ENCODE data around the gene ODAPH. TPM values are rescaled to one million over a fixed set of nuclear protein-coding genes. Genes with fewer than 3 reads are reported as not detected.

ODAPH gene
- total and polyA plus RNA-seq, 2 of the 4 experiments (the other 2 are of a cell fraction), result not detected

DNA sequence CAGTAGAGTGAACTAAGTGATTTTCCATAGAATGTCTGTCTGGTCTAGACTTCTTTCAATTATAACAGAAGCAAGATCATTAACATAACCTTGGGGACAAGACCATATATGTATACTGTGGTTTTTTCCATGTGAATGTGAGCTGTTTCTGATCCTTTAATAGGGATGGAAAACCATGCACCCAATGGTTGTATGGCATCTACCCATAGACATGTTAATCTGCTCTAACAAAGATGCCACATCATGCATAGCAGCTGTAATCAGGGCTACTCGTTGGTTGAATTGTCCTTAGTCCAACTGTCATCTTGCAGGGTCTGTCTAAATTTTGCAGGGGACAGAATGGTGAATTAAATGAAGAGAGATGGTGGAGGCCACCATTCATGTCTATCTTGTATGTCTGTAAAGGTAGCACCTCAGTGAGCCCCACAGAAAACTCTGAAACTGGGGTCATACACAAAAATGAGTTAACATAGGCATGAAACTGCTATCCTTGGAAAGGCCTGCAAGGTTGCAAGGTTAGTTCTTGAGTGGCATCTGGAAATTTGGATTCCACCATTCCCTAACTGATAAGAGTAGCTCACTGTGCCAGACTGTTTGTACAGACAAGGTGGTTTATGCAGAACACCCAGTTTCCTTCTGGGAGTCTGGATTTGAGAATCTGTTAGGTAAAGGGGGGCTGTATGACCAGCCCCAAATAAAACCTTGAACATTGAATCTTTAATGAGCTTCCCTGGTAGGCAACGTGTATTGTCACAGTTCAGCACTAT lies 25.1 kb upstream of the ODAPH start:
- H3K9me3 ChIP-seq (ENCODE audit: control insufficient read depth, insufficient read depth, low read length), result no peaks in the 10 kb centered on the region
- H3K9me1 ChIP-seq (ENCODE audit: insufficient read depth, low read length), result no peaks in the 10 kb centered on the region
- no peak overlapping the region for H4K5ac ChIP-seq (ENCODE audit: low read depth, low read length)
- H3K4me2 ChIP-seq (ENCODE audit: low read depth, low read length), result no peak overlapping the region
- no peak overlapping the region for H2BK5ac ChIP-seq (ENCODE audit: low read depth, low read length, poor library complexity, severe bottlenecking)
- WGBS, 2 experiments (ENCODE audit: extremely low coverage in 2 of 2, insufficient read length in 1 of 2), result no CpG with 5 or more reads among the region's 2 CpGs
- peaks cover 3% of the 10 kb centered on the region in 2 experiments; a peak in 1 of 4 replicates for H3K79me1 ChIP-seq (ENCODE audit: low read depth in 1 of 2, low read length in 2 of 2)
- H2AK9ac ChIP-seq (replicated peaks; ENCODE audit: low read depth, low read length, poor library complexity), result no peak overlapping the region
- no TSS peak for BruUV-seq (replicated peaks)
- no peak for DNase-seq
- ATAC-seq (ENCODE audit: low read depth), result no peak
- in situ Hi-C loops (cut with MboI; ENCODE audit: low sequenced_read_pairs), result no loop called here
- H3K23ac ChIP-seq (ENCODE audit: low read depth, low read length), result no peak overlapping the region
- no peak overlapping the region for H4K8ac ChIP-seq (ENCODE audit: low read depth in 2 of 2, low read length in 2 of 2)
- H3K4me3 ChIP-seq (ENCODE audit: insufficient read depth, low read depth, low read length), result no peak overlapping the region
- H2BK120ac ChIP-seq (ENCODE audit: low read depth, low read length), result no peak overlapping the region
- H3K27me3 ChIP-seq (ENCODE audit: control insufficient read depth, insufficient read depth, low read length), result no peaks in the 10 kb centered on the region
- no peak overlapping the region for H3K27ac ChIP-seq (ENCODE audit: insufficient read depth, low read length)
- H3K9ac ChIP-seq (ENCODE audit: low read depth, low read length), result no peak overlapping the region
- ChIA-PET CTCF (interaction anchor here (0.6 kb wide), 1 partner anchor 550 kb away, joined by 3 read pairs; no protein-coding TSS in a partner anchor), POLR2A (ENCODE audit: unreplicated experiment) (no interaction called here)
- TF ChIP-seq, protein P1, sequence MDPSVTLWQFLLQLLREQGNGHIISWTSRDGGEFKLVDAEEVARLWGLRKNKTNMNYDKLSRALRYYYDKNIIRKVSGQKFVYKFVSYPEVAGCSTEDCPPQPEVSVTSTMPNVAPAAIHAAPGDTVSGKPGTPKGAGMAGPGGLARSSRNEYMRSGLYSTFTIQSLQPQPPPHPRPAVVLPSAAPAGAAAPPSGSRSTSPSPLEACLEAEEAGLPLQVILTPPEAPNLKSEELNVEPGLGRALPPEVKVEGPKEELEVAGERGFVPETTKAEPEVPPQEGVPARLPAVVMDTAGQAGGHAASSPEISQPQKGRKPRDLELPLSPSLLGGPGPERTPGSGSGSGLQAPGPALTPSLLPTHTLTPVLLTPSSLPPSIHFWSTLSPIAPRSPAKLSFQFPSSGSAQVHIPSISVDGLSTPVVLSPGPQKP (IDR thresholded peaks at IDR 0.05; ENCODE audit: borderline replicate concordance, low read depth, low read length), result no peak
- TF ChIP-seq CHD1 (IDR thresholded peaks at IDR 0.05; ENCODE audit: low read depth, low read length) (no peak), CEBPB (IDR thresholded peaks at IDR 0.05; ENCODE audit: low read depth, low read length) (no peak), MXI1 (IDR thresholded peaks at IDR 0.05; ENCODE audit: borderline replicate concordance, low read depth, low read length) (no peak), BHLHE40 (IDR thresholded peaks at IDR 0.05; ENCODE audit: low read depth, low read length) (no peak), MAZ (IDR thresholded peaks at IDR 0.05; ENCODE audit: borderline replicate concordance, low read depth, low read length) (no peak), RFX5 (IDR thresholded peaks at IDR 0.05; ENCODE audit: low read depth, low read length) (no peak), POLR2A (IDR thresholded peaks at IDR 0.05; ENCODE audit: low read depth, low read length) (no peak)
- TF ChIP-seq, protein P2, sequence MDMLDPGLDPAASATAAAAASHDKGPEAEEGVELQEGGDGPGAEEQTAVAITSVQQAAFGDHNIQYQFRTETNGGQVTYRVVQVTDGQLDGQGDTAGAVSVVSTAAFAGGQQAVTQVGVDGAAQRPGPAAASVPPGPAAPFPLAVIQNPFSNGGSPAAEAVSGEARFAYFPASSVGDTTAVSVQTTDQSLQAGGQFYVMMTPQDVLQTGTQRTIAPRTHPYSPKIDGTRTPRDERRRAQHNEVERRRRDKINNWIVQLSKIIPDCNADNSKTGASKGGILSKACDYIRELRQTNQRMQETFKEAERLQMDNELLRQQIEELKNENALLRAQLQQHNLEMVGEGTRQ (IDR thresholded peaks at IDR 0.05; ENCODE audit: low read depth, low read length), result no peak
- no peak overlapping the region for H3K14ac ChIP-seq (replicated peaks; ENCODE audit: low read depth, low read length)
- no peak overlapping the region for H2BK15ac ChIP-seq (ENCODE audit: low read depth, low read length)
- H4K91ac ChIP-seq (ENCODE audit: insufficient read depth, low read depth, low read length), result no peak overlapping the region
- dilution Hi-C loops (cut with HindIII; ENCODE audit: low sequenced_read_pairs, unreplicated experiment), result no loop called here
- H3K4me1 ChIP-seq (ENCODE audit: control insufficient read depth, insufficient read depth, low read length), result no peaks in the 10 kb centered on the region
- intact Hi-C loops (cut with micrococcal nuclease), result no loop called here
- H2BK20ac ChIP-seq (ENCODE audit: low read depth, low read length), result no peak overlapping the region
- no peak overlapping the region for H3K56ac ChIP-seq (ENCODE audit: extremely low read depth, insufficient read depth, low read length)
- no peak overlapping the region for H3K18ac ChIP-seq (ENCODE audit: low read depth, low read length)
- no peaks in the 10 kb centered on the region for H4K20me1 ChIP-seq (ENCODE audit: insufficient read depth, low read length)
- H3K4ac ChIP-seq (ENCODE audit: low read depth, low read length), result no peak overlapping the region
- peaks cover 15% of the 10 kb centered on the region for H3K36me3 ChIP-seq (ENCODE audit: control insufficient read depth, insufficient read depth, low read length)
- no peak overlapping the region for H2AK5ac ChIP-seq (ENCODE audit: low read depth, low read length)
- H2AFZ ChIP-seq (replicated peaks; ENCODE audit: low read length, poor library complexity), result no peak overlapping the region
